Testis (tissue), 2 donors: Measurements from ENCODE around the gene B3GLCT.

Source experiments
- CTCF ChIP-seq, 3 experiments: fragments of 450-650 bp in 2 of 3; fragments of 200-600 bp in 1 of 3; sonication (generic) in 1 of 3; IDR thresholded peaks; one replicate each; pipeline ENCODE4 v1.5.1; 2016 to 2019; ENCODE audit warnings: antibody characterized with exemption in 3 of 3, mild to moderate bottlenecking in 2 of 3, moderate library complexity in 1 of 3
- POLR2A ChIP-seq: fragments of 450-650 bp; IDR thresholded peaks from one replicate; pipeline ENCODE4 v1.6.1; 2017; ENCODE audit warnings: antibody characterized with exemption, mild to moderate bottlenecking, moderate library complexity

- TF ChIP-seq POLR2A (no peak), CTCF (IDR thresholded peaks at IDR 0.05) (no peak)
Observed at GRCh38 chr13:31224174-31224669, 24.4 kb downstream of the B3GLCT start.
